SU-DHL-6 (cell line): ENCODE measurements around the gene AGAP3.

ENCODE experiments used
- H2AFZ ChIP-seq: fragments of 200-600 bp; sonication (generic); 2 replicates; pipeline ENCODE4 v1.6.1; 2014; ENCODE audit warnings: low read depth, mild to moderate bottlenecking, moderate library complexity, mixed read lengths, antibody characterized with exemption, low read length; ENCODE audit not compliant: severe bottlenecking
- H3F3A ChIP-seq: fragments of 200-600 bp; shearing (Covaris generic); 2 replicates; pipeline ENCODE4 v1.6.0; 2016; ENCODE audit warnings: antibody characterized with exemption, mild to moderate bottlenecking; ENCODE audit not compliant: insufficient read depth
- H3K27ac ChIP-seq: fragments of 200-600 bp; sonication (generic); 2 replicates; pipeline ENCODE4 v1.5.1; 2016; ENCODE audit warnings: low read depth, mild to moderate bottlenecking, low read length, moderate library complexity, mixed read lengths
- H3K27me3 ChIP-seq: fragments of 200-600 bp; sonication (generic), shearing (Covaris generic); 2 replicates; pipeline ENCODE4 v1.6.0; 2014; ENCODE audit warnings: mild to moderate bottlenecking, low read length
- H3K36me3 ChIP-seq: fragments of 200-600 bp; sonication (generic); 2 replicates; pipeline ENCODE4 v1.6.1; 2014; ENCODE audit warnings: mild to moderate bottlenecking, low read length, mixed read lengths
- H3K4me2 ChIP-seq: fragments of 300-600, 200-600 bp; shearing (Covaris generic), sonication (generic); 2 replicates; pipeline ENCODE4 v1.6.0; 2014; ENCODE audit warnings: low read length, low read depth, mild to moderate bottlenecking; ENCODE audit not compliant: poor library complexity, severe bottlenecking
- H3K4me3 ChIP-seq: fragments of 200-600 bp; sonication (generic); 2 replicates; pipeline ENCODE4 v1.5.1; 2014; ENCODE audit warnings: antibody characterized with exemption, low read length, mild to moderate bottlenecking, mixed read lengths; ENCODE audit not compliant: insufficient read depth, poor library complexity, severe bottlenecking
- H3K79me2 ChIP-seq: fragments of 200-600 bp; sonication (generic); 2 replicates; pipeline ENCODE4 v1.6.1; 2014; ENCODE audit warnings: mild to moderate bottlenecking, low read length, moderate library complexity; ENCODE audit not compliant: insufficient read depth
- H3K9ac ChIP-seq: fragments of 200-600 bp; sonication (generic); 2 replicates; pipeline ENCODE4 v1.7.0; 2014; ENCODE audit warnings: mild to moderate bottlenecking, low read length
- H3K9me2 ChIP-seq: fragments of 200-600 bp; sonication (generic); replicated peaks from 2 replicates; pipeline ENCODE4 v1.6.1; 2014; ENCODE audit warnings: low read length; ENCODE audit not compliant: insufficient read depth
- H3K9me3 ChIP-seq: fragments of 200-600 bp; sonication (generic); 2 replicates; pipeline ENCODE4 v1.6.1; 2014; ENCODE audit warnings: low read length, mixed read lengths; ENCODE audit not compliant: insufficient read depth
- H4K20me1 ChIP-seq: fragments of 200-600 bp; sonication (generic); 2 replicates; pipeline ENCODE4 v1.6.1; 2014; ENCODE audit warnings: low read depth, mild to moderate bottlenecking, antibody characterized with exemption, low read length, moderate library complexity, mixed read lengths
- EZH2phosphoT487 ChIP-seq: fragments of 200-600 bp; sonication (generic), shearing (Covaris generic); conservative IDR thresholded peaks from 2 replicates; pipeline ENCODE4 v1.6.1; 2018; ENCODE audit warnings: mild to moderate bottlenecking, antibody characterized with exemption, low read length, moderate library complexity, mixed read lengths
- TF ChIP-seq, protein P1 (sequence below): fragments of 200-600 bp; sonication (generic); IDR thresholded peaks from one replicate; pipeline ENCODE4 v1.5.1; 2017; ENCODE audit warnings: antibody characterized with exemption, mild to moderate bottlenecking, low read length, moderate library complexity; ENCODE audit not compliant: insufficient read depth, poor library complexity, severe bottlenecking

AGAP3 gene

DNA sequence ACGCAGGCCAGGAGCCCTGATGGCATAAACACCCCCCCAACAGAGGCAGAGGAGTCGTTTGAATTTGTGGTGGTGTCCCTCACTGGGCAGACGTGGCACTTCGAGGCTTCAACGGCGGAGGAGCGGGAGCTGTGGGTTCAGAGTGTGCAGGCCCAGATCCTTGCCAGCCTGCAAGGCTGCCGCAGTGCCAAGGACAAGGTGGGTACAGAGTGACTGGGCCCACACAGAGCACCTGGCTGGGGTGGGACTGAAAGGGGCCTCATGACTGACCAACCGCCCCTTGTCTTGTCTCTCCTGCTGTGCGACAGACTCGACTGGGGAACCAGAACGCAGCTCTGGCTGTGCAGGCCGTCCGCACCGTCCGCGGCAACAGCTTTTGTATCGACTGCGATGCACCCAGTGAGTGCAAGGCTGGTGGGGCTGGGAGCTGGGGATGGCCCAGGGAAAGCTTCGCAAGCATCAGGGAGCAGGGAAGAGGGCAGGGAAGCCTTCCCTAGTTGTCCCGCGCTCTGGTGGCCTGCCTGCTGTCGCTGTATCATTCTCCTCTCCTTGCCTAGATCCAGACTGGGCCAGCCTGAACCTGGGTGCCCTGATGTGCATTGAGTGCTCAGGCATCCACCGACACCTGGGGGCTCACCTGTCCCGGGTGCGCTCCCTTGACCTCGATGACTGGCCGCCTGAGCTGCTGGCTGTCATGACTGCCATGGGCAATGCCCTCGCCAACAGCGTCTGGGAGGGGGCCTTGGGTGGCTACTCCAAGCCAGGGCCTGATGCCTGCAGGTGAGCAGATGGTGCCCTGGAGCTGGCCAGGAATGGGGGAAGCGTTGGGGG, 55.8 kb downstream of the AGAP3 start:
- no peak for TF ChIP-seq EZH2phosphoT487
- TF ChIP-seq, protein P1, sequence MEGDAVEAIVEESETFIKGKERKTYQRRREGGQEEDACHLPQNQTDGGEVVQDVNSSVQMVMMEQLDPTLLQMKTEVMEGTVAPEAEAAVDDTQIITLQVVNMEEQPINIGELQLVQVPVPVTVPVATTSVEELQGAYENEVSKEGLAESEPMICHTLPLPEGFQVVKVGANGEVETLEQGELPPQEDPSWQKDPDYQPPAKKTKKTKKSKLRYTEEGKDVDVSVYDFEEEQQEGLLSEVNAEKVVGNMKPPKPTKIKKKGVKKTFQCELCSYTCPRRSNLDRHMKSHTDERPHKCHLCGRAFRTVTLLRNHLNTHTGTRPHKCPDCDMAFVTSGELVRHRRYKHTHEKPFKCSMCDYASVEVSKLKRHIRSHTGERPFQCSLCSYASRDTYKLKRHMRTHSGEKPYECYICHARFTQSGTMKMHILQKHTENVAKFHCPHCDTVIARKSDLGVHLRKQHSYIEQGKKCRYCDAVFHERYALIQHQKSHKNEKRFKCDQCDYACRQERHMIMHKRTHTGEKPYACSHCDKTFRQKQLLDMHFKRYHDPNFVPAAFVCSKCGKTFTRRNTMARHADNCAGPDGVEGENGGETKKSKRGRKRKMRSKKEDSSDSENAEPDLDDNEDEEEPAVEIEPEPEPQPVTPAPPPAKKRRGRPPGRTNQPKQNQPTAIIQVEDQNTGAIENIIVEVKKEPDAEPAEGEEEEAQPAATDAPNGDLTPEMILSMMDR = no peak
- Histone ChIP-seq H3K79me2 (no peaks in the 10 kb centered on the region), H4K20me1 (no peaks in the 10 kb centered on the region), H3K4me2 (no peak overlapping the region), H3K9me2 (no peaks in the 10 kb centered on the region), H3K4me3 (no peak overlapping the region), H3K9me3 (no peaks in the 10 kb centered on the region), H3K9ac (no peak overlapping the region), H3K27ac (no peak overlapping the region), H3K36me3 (no peaks in the 10 kb centered on the region), H3K27me3 (no peaks in the 10 kb centered on the region), H3F3A (no peaks in the 10 kb centered on the region), H2AFZ (no peak overlapping the region)

DNA sequence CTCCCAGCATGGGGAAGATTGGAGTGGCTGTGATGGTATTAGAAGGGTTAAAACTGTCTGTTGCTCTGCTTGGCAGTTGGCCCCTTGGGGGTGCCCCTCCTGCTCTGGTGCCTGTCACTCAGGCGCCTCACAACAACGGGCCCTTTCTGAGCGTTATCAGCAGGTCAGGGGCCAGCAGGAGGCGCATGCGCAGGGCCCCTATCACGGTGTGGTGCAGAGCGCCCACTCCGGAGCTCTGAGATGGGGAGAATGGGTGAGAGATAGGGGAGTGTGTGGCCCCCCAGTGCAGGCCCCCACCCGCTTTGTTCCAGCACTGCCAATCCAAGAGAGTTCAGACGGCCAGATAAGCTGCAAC, 56.4 kb downstream of the AGAP3 start:
- Histone ChIP-seq H4K20me1 (no peaks in the 10 kb centered on the region), H3K4me3 (no peak overlapping the region), H3K27me3 (no peaks in the 10 kb centered on the region), H2AFZ (no peak overlapping the region), H3K36me3 (no peaks in the 10 kb centered on the region), H3K27ac (no peak overlapping the region), H3K9me3 (no peaks in the 10 kb centered on the region), H3K79me2 (no peaks in the 10 kb centered on the region), H3F3A (no peaks in the 10 kb centered on the region), H3K9ac (no peak overlapping the region), H3K9me2 (no peaks in the 10 kb centered on the region), H3K4me2 (no peak overlapping the region)
- TF ChIP-seq, protein P1 = no peak
- TF ChIP-seq EZH2phosphoT487 = no peak

DNA sequence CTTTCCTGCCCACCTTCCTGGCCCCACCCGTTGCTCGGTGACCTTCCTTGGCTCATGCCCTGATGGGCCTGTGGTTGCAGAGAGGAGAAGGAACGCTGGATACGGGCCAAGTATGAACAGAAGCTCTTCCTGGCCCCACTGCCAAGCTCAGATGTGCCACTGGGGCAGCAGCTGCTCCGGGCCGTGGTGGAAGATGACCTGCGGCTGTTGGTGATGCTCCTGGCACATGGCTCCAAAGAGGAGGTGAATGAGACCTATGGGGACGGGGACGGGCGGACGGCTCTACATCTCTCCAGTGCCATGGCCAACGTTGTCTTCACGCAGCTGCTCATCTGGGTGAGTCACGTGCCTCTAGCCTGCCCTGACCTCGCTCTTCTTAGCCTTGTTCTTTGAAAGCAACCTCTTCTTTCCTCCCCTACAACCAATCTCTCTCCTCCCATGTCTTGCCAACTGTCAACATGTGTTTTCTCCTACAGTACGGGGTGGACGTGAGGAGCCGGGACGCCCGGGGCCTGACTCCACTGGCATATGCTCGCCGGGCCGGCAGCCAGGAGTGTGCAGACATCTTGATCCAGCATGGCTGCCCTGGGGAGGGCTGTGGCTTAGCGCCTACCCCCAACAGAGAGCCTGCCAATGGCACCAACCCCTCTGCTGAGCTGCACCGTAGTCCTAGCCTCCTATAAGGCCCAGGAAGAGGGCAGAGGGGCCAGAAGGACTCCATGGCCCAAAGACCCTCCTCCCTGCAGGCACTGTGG, 57.2 kb downstream of the AGAP3 start:
- Histone ChIP-seq H3K4me2 (no peak overlapping the region), H3K27ac (no peak overlapping the region), H2AFZ (no peak overlapping the region), H4K20me1 (no peaks in the 10 kb centered on the region), H3K79me2 (no peaks in the 10 kb centered on the region), H3F3A (no peaks in the 10 kb centered on the region), H3K9ac (no peak overlapping the region), H3K9me2 (no peaks in the 10 kb centered on the region), H3K27me3 (no peaks in the 10 kb centered on the region), H3K9me3 (no peaks in the 10 kb centered on the region), H3K36me3 (no peaks in the 10 kb centered on the region), H3K4me3 (no peak overlapping the region)
- TF ChIP-seq, protein P1 = no peak
- no peak for TF ChIP-seq EZH2phosphoT487
